A673 (cell line): ENCODE data around the gene KHNYN. TPM values are rescaled to one million over a fixed set of nuclear protein-coding genes. Genes with fewer than 3 reads are reported as not detected.

Experiments
- BruUV-seq: library from RNA; stranded (reverse); fragments of 400-500 nt; replicated peaks from 2 replicates; lab custom pipeline; 2021; lab: Mats Ljungman, UMichigan
- CTCF ChIA-PET: fragments of 300-600 bp; sonication (Branson Sonifier 250); formaldehyde crosslinking; loops from one replicate; lab custom pipeline; 2022; ENCODE audit warnings: antibody characterized with exemption; lab: Charles Lee
- POLR2A ChIA-PET: fragments of 300-600 bp; sonication (Branson Sonifier 250); formaldehyde crosslinking; loops from one replicate; lab custom pipeline; 2022; ENCODE audit warnings: antibody characterized with exemption; ENCODE audit not compliant: low non-redundant PET; lab: Charles Lee
- DNase-seq: peaks from one replicate; pipeline ENCODE4 v3.0.0-alpha.2; 2015; ENCODE audit warnings: low spot score
- H3K27ac ChIP-seq: fragments of 200-600 bp; sonication (generic); 2 replicates; pipeline ENCODE4 v1.5.1; 2016; ENCODE audit warnings: mixed run types, low read depth, mild to moderate bottlenecking, mixed read lengths, antibody characterized with exemption, low read length; ENCODE audit not compliant: poor library complexity, severe bottlenecking
- H3K27me3 ChIP-seq: fragments of 200-600 bp; sonication (generic); replicated peaks from 2 replicates; pipeline ENCODE4 v1.6.1; 2017; ENCODE audit warnings: mixed run types, low read depth, mild to moderate bottlenecking, mixed read lengths, antibody characterized with exemption, low read length; ENCODE audit not compliant: insufficient read depth, poor library complexity
- H3K36me3 ChIP-seq: fragments of 200-600 bp; sonication (generic); 2 replicates; pipeline ENCODE4 v1.6.1; 2016; ENCODE audit warnings: mixed run types, mild to moderate bottlenecking, mixed read lengths, antibody characterized with exemption, low read length; ENCODE audit not compliant: insufficient read depth, poor library complexity, severe bottlenecking
- H3K4me1 ChIP-seq: fragments of 200-600 bp; sonication (generic); 2 replicates; pipeline ENCODE4 v1.6.1; 2017; ENCODE audit warnings: mixed run types, mild to moderate bottlenecking, mixed read lengths, antibody characterized with exemption, low read length; ENCODE audit not compliant: insufficient read depth, poor library complexity, severe bottlenecking
- H3K4me3 ChIP-seq: fragments of 200-600 bp; sonication (generic); 2 replicates; pipeline ENCODE4 v1.5.1; 2016; ENCODE audit warnings: low read depth, mixed run types, mild to moderate bottlenecking, mixed read lengths, low read length; ENCODE audit not compliant: poor library complexity, severe bottlenecking
- H3K9me3 ChIP-seq: fragments of 200-600 bp; sonication (generic); 2 replicates; pipeline ENCODE4 v1.6.1; 2016; ENCODE audit warnings: mixed run types, low read depth, mild to moderate bottlenecking, mixed read lengths, antibody characterized with exemption, low read length; ENCODE audit not compliant: poor library complexity, severe bottlenecking
- EZH2 ChIP-seq: fragments of 200-600 bp; sonication (generic); IDR thresholded peaks from 2 replicates; pipeline ENCODE4 v1.6.1; 2017; ENCODE audit warnings: borderline replicate concordance, low read depth, mild to moderate bottlenecking, mixed read lengths, antibody characterized with exemption, low read length; ENCODE audit not compliant: poor library complexity, severe bottlenecking
- intact Hi-C: fragments of 100-400 bp; cut with micrococcal nuclease; formaldehyde crosslinking; loops from one replicate; pipeline ENCODE4 v1.10.0; 2022; ENCODE audit not compliant: unreplicated experiment
- total RNA-seq: library from RNA; stranded (reverse); gene quantifications from 2 replicates; pipeline ENCODE4 v1.2.3, GENCODE V29; 2021
- TF ChIP-seq, protein P1 (sequence below): fragments of 300-800, 200-600 bp; sonication (generic); conservative IDR thresholded peaks from 2 replicates; pipeline ENCODE4 v1.5.1; 2017; ENCODE audit warnings: low read depth, mild to moderate bottlenecking, antibody characterized with exemption, low read length, moderate library complexity, mixed read lengths

Gene KHNYN
- total RNA-seq, 1 experiment from 2014 or later: 32.7 TPM

DNA sequence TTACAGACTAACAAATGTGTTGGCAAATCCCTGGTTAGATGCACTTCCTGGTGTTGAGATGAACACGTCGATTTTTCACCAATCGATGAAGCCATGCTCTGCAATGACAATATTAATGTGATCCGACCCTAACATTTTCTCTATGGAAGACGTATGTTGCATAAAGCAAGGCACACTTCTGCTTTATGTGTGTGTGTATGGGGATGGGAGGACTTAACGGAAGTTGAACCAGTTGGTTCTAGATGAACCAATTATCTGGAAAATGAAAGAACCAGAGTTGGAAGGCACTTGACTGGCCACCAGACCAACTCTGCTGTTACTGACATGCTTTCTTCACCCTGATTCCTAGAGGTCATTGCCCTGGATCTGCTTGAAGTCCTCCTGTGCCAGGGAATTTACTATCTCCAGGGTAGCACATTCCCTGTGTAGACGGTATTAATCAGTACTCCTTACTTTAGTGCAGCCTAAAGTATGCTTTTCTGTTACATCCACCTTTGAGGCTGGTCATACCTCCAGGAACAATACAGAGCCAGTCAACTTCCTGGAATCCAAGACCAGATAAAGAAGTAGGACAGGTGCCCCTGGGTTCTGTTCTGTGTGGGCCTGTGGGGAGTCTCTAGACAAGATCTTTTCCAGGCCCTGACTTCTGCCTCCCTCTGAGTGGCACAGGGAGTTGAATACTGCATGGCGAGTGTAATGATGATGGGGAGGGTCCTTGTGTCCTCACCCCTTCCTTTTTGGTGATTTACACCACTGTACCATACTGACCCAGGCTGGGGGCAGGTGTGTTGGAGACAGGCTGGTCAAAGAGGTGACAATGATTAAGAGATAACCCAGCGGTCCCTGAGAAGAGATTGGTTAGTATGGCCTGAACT is 8.7 kb downstream of the KHNYN start:
- H3K36me3 ChIP-seq: peaks cover 58% of the 10 kb centered on the region
- ChIA-PET POLR2A (no interaction called here), CTCF (interaction anchor here (3.6 kb wide), 1 partner anchor 106 kb away, joined by 27 read pairs; no protein-coding TSS in a partner anchor)
- no peak for DNase-seq
- H3K9me3 ChIP-seq: no peaks in the 10 kb centered on the region
- BruUV-seq: no TSS peak
- H3K4me3 ChIP-seq: no peak overlapping the region
- peaks cover 20% of the 10 kb centered on the region for H3K4me1 ChIP-seq
- H3K27me3 ChIP-seq: no peaks in the 10 kb centered on the region
- TF ChIP-seq, protein P1, sequence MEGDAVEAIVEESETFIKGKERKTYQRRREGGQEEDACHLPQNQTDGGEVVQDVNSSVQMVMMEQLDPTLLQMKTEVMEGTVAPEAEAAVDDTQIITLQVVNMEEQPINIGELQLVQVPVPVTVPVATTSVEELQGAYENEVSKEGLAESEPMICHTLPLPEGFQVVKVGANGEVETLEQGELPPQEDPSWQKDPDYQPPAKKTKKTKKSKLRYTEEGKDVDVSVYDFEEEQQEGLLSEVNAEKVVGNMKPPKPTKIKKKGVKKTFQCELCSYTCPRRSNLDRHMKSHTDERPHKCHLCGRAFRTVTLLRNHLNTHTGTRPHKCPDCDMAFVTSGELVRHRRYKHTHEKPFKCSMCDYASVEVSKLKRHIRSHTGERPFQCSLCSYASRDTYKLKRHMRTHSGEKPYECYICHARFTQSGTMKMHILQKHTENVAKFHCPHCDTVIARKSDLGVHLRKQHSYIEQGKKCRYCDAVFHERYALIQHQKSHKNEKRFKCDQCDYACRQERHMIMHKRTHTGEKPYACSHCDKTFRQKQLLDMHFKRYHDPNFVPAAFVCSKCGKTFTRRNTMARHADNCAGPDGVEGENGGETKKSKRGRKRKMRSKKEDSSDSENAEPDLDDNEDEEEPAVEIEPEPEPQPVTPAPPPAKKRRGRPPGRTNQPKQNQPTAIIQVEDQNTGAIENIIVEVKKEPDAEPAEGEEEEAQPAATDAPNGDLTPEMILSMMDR: no peak
- no peak for TF ChIP-seq EZH2
- intact Hi-C loops: loop anchor here (10.0 kb wide), 1 partner anchor 424 kb away; no protein-coding TSS in a partner anchor
- H3K27ac ChIP-seq: no peak overlapping the region

DNA sequence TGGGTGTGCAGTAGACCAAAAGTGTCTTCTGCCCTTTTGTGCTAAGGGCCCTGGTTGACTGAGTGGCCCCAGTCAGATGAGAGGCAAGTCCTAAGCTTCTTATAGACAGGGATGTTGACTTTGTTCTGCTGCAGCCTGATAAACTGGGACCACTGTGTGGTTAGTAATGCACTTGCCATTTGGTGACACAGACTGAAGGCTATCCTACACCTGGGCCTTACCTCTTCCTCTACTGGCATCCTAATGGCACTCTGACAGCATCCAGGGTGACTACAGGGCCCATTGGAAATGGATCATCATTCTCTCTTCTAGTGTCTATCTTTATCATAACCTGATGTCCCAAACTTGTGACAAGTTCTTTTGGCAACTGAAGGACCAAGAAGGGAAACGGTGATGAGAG is 9.5 kb downstream of the KHNYN start:
- CTCF ChIA-PET: no interaction called here
- no peak for DNase-seq
- no peak overlapping the region for H3K27ac ChIP-seq
- TF ChIP-seq EZH2: no peak
- TF ChIP-seq, protein P1: no peak
- BruUV-seq: no TSS peak
- H3K27me3 ChIP-seq: no peaks in the 10 kb centered on the region
- POLR2A ChIA-PET: no interaction called here
- no peaks in the 10 kb centered on the region for H3K9me3 ChIP-seq
- H3K36me3 ChIP-seq: peaks cover 50% of the 10 kb centered on the region
- H3K4me3 ChIP-seq: no peak overlapping the region
- intact Hi-C loops: loop anchor here (10.0 kb wide), 1 partner anchor 424 kb away; no protein-coding TSS in a partner anchor
- peaks cover 20% of the 10 kb centered on the region for H3K4me1 ChIP-seq

DNA sequence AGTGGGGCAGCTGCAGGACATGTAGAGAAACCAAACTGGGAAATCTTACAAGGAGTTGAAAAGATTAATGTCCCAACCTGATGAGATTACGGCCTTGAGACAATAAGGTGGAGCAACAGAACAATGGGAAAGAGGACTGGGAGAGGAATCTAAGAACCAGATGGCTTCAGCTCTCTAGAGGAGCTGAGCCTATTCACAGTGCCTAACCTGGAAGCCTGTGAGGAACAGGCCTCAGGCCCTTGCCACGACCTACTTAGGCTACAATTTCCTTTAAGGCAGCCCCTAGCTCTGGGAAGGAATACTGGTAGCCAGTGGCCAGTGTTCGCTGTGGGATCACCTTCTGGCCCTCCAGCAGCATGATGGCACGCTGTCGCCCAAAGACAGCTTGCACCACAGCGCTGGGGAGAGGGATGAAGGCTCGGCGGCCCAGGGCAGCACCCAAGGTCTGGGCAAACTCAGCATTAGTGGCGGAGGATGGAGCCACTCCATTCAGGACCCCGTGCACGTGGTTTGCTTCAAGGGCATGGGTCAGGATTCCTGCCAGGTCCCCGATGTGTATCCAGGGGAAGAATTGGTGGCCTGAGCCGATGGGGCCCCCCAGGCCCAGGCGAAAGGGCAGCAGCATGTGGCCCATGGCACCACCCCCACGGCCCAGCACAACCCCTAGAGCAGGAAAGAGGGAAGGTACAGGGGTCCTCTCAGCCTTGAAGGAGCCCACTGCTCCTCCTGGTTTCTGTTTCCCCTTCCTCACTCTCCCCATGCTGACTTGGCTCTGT is 10.3 kb downstream of the KHNYN start:
- ChIA-PET POLR2A (interaction anchor here (0.5 kb wide), 1 partner anchor 74 kb away, joined by 16 read pairs; no protein-coding TSS in a partner anchor), CTCF (interaction anchor here (1.4 kb wide), 1 partner anchor 106 kb away, joined by 3 read pairs; no protein-coding TSS in a partner anchor)
- H3K9me3 ChIP-seq: no peaks in the 10 kb centered on the region
- peaks cover 50% of the 10 kb centered on the region for H3K36me3 ChIP-seq
- no peak overlapping the region for H3K27ac ChIP-seq
- intact Hi-C loops: loop anchor here (10.0 kb wide), 1 partner anchor 425 kb away; no protein-coding TSS in a partner anchor
- TF ChIP-seq, protein P1: no peak
- TF ChIP-seq EZH2: no peak
- BruUV-seq: no TSS peak
- no peak overlapping the region for H3K4me3 ChIP-seq
- H3K27me3 ChIP-seq: no peaks in the 10 kb centered on the region
- no peak for DNase-seq
- peaks cover 20% of the 10 kb centered on the region for H3K4me1 ChIP-seq
